ENCODE data around the gene LENG8. TPM values are rescaled to one million over a fixed set of nuclear protein-coding genes. Genes with fewer than 3 reads are reported as not detected.

The LENG8 gene
- total and polyA plus RNA-seq, 12 donors: 17.4 to 725 (median 90.8) TPM

DNA sequence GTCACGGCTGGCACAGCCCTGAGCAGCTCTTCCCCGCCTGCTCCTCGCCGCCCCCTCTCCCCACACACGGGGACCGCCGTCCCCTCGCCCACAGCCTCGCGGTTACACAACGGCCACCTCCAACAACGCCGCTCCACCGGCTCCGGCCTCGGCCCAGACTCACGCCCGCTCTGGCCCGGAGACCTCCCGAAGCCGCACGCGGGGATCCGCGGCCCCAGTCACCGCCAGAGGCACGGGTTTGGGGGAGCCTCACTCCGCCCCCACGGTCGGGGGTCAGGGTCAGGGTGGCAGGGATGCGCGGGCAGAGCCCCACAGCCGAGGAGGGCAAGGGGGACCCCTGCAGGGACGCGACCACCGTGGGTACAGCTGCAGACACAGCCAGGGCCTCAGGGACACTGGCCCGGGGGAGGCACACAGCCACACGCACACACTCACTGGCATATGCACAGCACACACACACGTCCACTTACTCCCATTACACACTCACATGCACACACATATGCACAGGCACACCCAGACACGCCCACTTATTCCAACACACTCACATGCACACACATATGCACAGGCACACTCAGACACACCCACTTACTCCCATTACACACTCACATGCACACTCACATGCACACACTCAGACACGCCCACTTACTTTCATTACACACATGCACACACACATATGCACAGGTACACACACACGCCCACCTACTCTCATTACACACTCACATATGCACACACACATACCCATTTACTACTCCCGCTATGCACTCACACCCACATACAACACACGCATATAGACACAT lies 32.1 kb upstream of the LENG8 start:
- Histone ChIP-seq H3K9me3 (replicated peaks in 1 of 3) (no peaks in the 10 kb centered on the region), H3K4me1 (replicated peaks in 1 of 2) (peaks cover 0 to 5% of the 10 kb centered on the region in 2 donors), H3K36me3 (replicated peaks in 1 of 2) (no peaks in the 10 kb centered on the region), H3K27ac (no peak overlapping the region), H3K27me3 (peaks cover 34% of the 10 kb centered on the region), H3K4me3 (no peak overlapping the region)
- no peak for DNase-seq
- intact Hi-C loops (cut with DNase I): no loop called here
- WGBS, 4 donors: 31 to 68% (median 34%) methylated on average over 12 to 44 of the region's 44 CpGs
- TF ChIP-seq POLR2A (IDR thresholded peaks at IDR 0.05): no peak
- TF ChIP-seq, protein P1, sequence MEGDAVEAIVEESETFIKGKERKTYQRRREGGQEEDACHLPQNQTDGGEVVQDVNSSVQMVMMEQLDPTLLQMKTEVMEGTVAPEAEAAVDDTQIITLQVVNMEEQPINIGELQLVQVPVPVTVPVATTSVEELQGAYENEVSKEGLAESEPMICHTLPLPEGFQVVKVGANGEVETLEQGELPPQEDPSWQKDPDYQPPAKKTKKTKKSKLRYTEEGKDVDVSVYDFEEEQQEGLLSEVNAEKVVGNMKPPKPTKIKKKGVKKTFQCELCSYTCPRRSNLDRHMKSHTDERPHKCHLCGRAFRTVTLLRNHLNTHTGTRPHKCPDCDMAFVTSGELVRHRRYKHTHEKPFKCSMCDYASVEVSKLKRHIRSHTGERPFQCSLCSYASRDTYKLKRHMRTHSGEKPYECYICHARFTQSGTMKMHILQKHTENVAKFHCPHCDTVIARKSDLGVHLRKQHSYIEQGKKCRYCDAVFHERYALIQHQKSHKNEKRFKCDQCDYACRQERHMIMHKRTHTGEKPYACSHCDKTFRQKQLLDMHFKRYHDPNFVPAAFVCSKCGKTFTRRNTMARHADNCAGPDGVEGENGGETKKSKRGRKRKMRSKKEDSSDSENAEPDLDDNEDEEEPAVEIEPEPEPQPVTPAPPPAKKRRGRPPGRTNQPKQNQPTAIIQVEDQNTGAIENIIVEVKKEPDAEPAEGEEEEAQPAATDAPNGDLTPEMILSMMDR (IDR thresholded peaks at IDR 0.05): no peak

- peak overlapping the region in 1 of 5 donors; percentile 25 for H3K27ac ChIP-seq
- H3K4me1 ChIP-seq (replicated peaks in 1 of 2): peaks cover 0 to 5% of the 10 kb centered on the region in 2 donors
- WGBS, 4 donors: 11 to 12% (median 11%) methylated on average over 15 to 25 of the region's 25 CpGs
- peak in 5 of 7 donors; percentile 33 to 55 (median 47) for DNase-seq
- H3K9me3 ChIP-seq (replicated peaks in 1 of 3): no peaks in the 10 kb centered on the region
- no peaks in the 10 kb centered on the region for H3K36me3 ChIP-seq (replicated peaks in 1 of 2)
- intact Hi-C loops (cut with DNase I): no loop called here
- TF ChIP-seq POLR2A (IDR thresholded peaks at IDR 0.05): no peak
- TF ChIP-seq, protein P1 (IDR thresholded peaks at IDR 0.05): no peak
- H3K4me3 ChIP-seq: peak overlapping the region in 1 of 4 donors; percentile 32
- H3K27me3 ChIP-seq: peaks cover 34% of the 10 kb centered on the region
Observed at GRCh38 chr19:54418030-54418929, 30.7 kb upstream of the LENG8 start.

DNA sequence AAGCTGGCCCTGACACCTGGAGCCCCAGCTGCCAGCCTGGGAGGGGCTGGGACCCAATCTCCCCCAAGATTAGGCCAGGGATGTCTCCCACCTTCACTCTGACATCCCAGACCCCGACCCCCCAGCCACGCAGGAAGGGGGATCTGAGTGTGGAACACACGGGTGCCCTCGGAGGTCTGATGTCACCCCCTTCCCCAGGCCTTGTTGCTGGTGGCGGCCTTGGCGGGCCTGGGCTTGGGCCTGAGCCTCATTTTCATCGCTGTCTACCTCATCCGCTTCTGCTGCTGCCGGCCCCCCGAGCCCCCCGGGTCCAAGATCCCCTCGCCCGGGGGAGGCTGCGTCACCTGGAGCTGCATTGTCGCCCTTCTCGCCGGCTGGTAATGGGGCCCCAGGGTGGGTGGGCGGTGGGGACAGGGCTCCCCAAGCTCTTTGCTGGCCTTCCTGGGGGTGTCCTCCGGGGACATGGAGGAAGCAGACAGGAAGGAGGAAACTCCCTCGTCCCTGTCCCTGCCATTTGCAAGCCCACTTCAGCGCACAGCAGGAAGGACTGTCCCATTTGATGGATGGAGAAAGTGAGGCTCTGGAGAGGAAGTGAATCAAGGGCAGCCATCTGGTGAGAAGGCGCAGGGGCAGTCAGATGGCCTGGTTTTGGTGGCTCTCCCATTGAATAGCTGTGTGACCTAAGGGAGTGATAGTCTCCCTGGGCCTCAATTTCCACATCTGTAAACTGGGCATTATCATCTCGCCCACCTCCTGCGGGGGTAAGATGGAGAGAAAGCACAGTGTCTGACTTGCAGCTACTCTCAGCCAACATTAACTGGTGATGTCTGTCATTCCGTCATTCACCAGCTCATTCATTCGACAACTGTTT lies 29.8 kb upstream of the LENG8 start:
- no peaks in the 10 kb centered on the region for H3K9me3 ChIP-seq (replicated peaks in 1 of 3)
- no peak for DNase-seq
- TF ChIP-seq POLR2A (IDR thresholded peaks at IDR 0.05): no peak
- TF ChIP-seq, protein P1 (IDR thresholded peaks at IDR 0.05): no peak
- 71 to 93% (median 80%) methylated on average over 6 to 26 of the region's 26 CpGs for WGBS, 4 donors
- H3K4me1 ChIP-seq (replicated peaks in 1 of 2): peaks cover 0 to 5% of the 10 kb centered on the region in 2 donors
- H3K36me3 ChIP-seq (replicated peaks in 1 of 2): no peaks in the 10 kb centered on the region
- no peak overlapping the region for H3K4me3 ChIP-seq
- no peak overlapping the region for H3K27ac ChIP-seq
- intact Hi-C loops (cut with DNase I): no loop called here
- H3K27me3 ChIP-seq: peaks cover 34% of the 10 kb centered on the region

Data from adrenal gland (tissue), 12 donors.